ENCODE measurements around the gene PLCD4.

DNA sequence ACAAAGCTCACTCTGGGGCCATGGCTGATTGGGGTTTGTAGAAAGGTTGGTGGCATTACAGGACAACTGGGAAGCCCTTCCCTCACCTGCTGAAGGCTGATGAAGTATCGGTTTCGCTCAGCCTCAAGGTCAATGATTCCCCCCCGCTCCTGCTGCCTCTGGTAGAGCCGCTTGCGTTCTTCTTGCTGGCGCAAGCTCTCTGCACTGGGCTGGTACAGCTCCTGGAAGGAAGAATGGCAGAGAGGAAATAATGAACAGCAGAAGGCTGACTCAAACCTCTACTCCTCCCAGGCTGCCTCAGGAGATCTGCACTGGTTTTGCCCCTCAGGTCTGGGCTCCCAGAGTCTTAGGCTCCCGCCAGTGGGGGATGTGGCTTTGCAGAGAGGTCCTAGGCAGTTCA is 57.0 kb downstream of the PLCD4 start:
- TF ChIP-seq, protein P1, sequence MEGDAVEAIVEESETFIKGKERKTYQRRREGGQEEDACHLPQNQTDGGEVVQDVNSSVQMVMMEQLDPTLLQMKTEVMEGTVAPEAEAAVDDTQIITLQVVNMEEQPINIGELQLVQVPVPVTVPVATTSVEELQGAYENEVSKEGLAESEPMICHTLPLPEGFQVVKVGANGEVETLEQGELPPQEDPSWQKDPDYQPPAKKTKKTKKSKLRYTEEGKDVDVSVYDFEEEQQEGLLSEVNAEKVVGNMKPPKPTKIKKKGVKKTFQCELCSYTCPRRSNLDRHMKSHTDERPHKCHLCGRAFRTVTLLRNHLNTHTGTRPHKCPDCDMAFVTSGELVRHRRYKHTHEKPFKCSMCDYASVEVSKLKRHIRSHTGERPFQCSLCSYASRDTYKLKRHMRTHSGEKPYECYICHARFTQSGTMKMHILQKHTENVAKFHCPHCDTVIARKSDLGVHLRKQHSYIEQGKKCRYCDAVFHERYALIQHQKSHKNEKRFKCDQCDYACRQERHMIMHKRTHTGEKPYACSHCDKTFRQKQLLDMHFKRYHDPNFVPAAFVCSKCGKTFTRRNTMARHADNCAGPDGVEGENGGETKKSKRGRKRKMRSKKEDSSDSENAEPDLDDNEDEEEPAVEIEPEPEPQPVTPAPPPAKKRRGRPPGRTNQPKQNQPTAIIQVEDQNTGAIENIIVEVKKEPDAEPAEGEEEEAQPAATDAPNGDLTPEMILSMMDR (IDR thresholded peaks at IDR 0.05): no peak
- TF ChIP-seq POLR2AphosphoS5 (IDR thresholded peaks at IDR 0.05): no peak
